Liver (tissue), 3 donors: Measurements from ENCODE around the gene TLE1.

Experiments used
- CTCF ChIP-seq: fragments of 150-350 bp; IDR thresholded peaks from 2 replicates; pipeline ENCODE4 v1.5.1; 2017; ENCODE audit warnings: improper control_type of control experiment, low read depth, low read length; ENCODE audit not compliant: missing input control
- EGR1 ChIP-seq, 2 donors: IDR thresholded peaks; 2 replicates each; pipeline ENCODE4 v1.6.1; 2016 to 2018; ENCODE audit warnings: antibody characterized with exemption in 2 of 2, low read depth in 2 of 2
- FOXA1 ChIP-seq: IDR thresholded peaks from 2 replicates; pipeline ENCODE4 v1.6.1; 2016; ENCODE audit warnings: antibody characterized with exemption
- GABPA ChIP-seq, 2 donors: IDR thresholded peaks in 1 of 2; conservative IDR thresholded peaks in 1 of 2; 2 replicates each; pipeline ENCODE4 v1.6.1; 2016; ENCODE audit warnings: antibody characterized with exemption in 2 of 2, mild to moderate bottlenecking in 1 of 2, moderate library complexity in 1 of 2
- HNF4G ChIP-seq: IDR thresholded peaks from 2 replicates; pipeline ENCODE4 v1.6.1; 2016; ENCODE audit warnings: antibody characterized with exemption
- JUND ChIP-seq, 2 donors: IDR thresholded peaks; 2 replicates each; pipeline ENCODE4 v1.6.1; 2016; ENCODE audit warnings: antibody characterized with exemption in 2 of 2
- MAX ChIP-seq: IDR thresholded peaks from 2 replicates; pipeline ENCODE4 v1.6.1; 2016; ENCODE audit warnings: antibody characterized with exemption
- RAD21 ChIP-seq, 2 donors: IDR thresholded peaks; 2 replicates each; pipeline ENCODE4 v1.6.1; 2016; ENCODE audit warnings: antibody characterized with exemption in 2 of 2, mild to moderate bottlenecking in 2 of 2
- REST ChIP-seq: IDR thresholded peaks from 2 replicates; pipeline ENCODE4 v1.6.1; 2016; ENCODE audit warnings: antibody characterized with exemption, mild to moderate bottlenecking
- TAF1 ChIP-seq: conservative IDR thresholded peaks from 2 replicates; pipeline ENCODE4 v1.6.1; 2016; ENCODE audit warnings: antibody characterized with exemption, mild to moderate bottlenecking
- ZBTB33 ChIP-seq: IDR thresholded peaks from 2 replicates; pipeline ENCODE4 v1.6.1; 2016; ENCODE audit warnings: antibody characterized with exemption
- donor health status: healthy.
- donor health status: healthy.

- TF ChIP-seq CTCF (no peak), TAF1 (no peak), HNF4G (no peak), REST (no peak), GABPA (IDR thresholded peaks at IDR 0.05 in 1 of 2, conservative IDR thresholded peaks at IDR 0.05 in 1 of 2) (no peak), ZBTB33 (no peak), EGR1 (IDR thresholded peaks at IDR 0.05; ENCODE audit: low read depth in 2 of 2) (no peak), FOXA1 (no peak), MAX (no peak), JUND (IDR thresholded peaks at IDR 0.05) (no peak), RAD21 (IDR thresholded peaks at IDR 0.05) (no peak)
Observed at GRCh38 chr9:81604306-81605169, 84.8 kb downstream of the TLE1 start.
